ENCODE measurements around the gene XPO4. TPM values are rescaled to one million over a fixed set of nuclear protein-coding genes. Genes with fewer than 3 reads are reported as not detected.
"Not testable (repeated sequence)": the region's sequence is repeated elsewhere in the genome, so short reads cannot be mapped to it uniquely, and the experiment has no call there.

The XPO4 gene
- total and polyA plus RNA-seq, 9 donors = 4.3 to 20.6 (median 13.4) TPM

- Histone ChIP-seq H3K9me3 (no peaks in the 10 kb centered on the region), H3K36me3 (no peaks in the 10 kb centered on the region), H3K4me1 (ENCODE audit: insufficient read depth) (peaks cover 4% of the 10 kb centered on the region), H3K4me3 (no peak overlapping the region), H3K27ac (no peak overlapping the region), H3K27me3 (no peaks in the 10 kb centered on the region)
- DNase-seq = no peak
- TF ChIP-seq POLR2A (IDR thresholded peaks at IDR 0.05) = no peak
- TF ChIP-seq CTCF (IDR thresholded peaks at IDR 0.05) = no peak
- TF ChIP-seq EP300 (IDR thresholded peaks at IDR 0.05) = no peak
- intact Hi-C loops (cut with DNase I) = no loop called here
- 94 to 97% (median 95%) methylated on average over 3 of the region's 3 CpGs for WGBS, 3 donors
Measured at GRCh38 chr13:20867408-20867807, 35.1 kb downstream of the XPO4 start.

- H3K9me3 ChIP-seq; H3K36me3 ChIP-seq; intact Hi-C loops (cut with DNase I); H3K4me3 ChIP-seq; DNase-seq; H3K4me1 ChIP-seq (ENCODE audit: insufficient read depth); H3K27me3 ChIP-seq; H3K27ac ChIP-seq: not testable (repeated sequence)
- 96 to 98% (median 98%) methylated on average over 6 of the region's 6 CpGs for WGBS, 3 donors
Measured at GRCh38 chr13:20861666-20862065, 40.9 kb downstream of the XPO4 start.

- Histone ChIP-seq H3K36me3 (no peaks in the 10 kb centered on the region), H3K4me1 (ENCODE audit: insufficient read depth) (no peaks in the 10 kb centered on the region), H3K27me3 (no peaks in the 10 kb centered on the region), H3K9me3 (no peaks in the 10 kb centered on the region), H3K4me3 (no peak overlapping the region), H3K27ac (no peak overlapping the region)
- DNase-seq = no peak
- intact Hi-C loops (cut with DNase I) = no loop called here
- TF ChIP-seq POLR2A (IDR thresholded peaks at IDR 0.05) (no peak), CTCF (IDR thresholded peaks at IDR 0.05) (no peak), EP300 (IDR thresholded peaks at IDR 0.05) (no peak)
Measured at GRCh38 chr13:20860844-20861243, 41.7 kb downstream of the XPO4 start.

GRCh38 chr13:20856650-20857049 lies 45.9 kb downstream of the XPO4 start:
- intact Hi-C loops (cut with DNase I) = no loop called here
- no peaks in the 10 kb centered on the region for H3K36me3 ChIP-seq
- H3K9me3 ChIP-seq = no peaks in the 10 kb centered on the region
- no peak for DNase-seq
- H3K4me1 ChIP-seq (ENCODE audit: insufficient read depth) = no peaks in the 10 kb centered on the region
- H3K4me3 ChIP-seq = no peak overlapping the region
- H3K27ac ChIP-seq = no peak overlapping the region
- TF ChIP-seq POLR2A (IDR thresholded peaks at IDR 0.05) = no peak
- no peak for TF ChIP-seq CTCF (IDR thresholded peaks at IDR 0.05)
- TF ChIP-seq EP300 (IDR thresholded peaks at IDR 0.05) = no peak
- no peaks in the 10 kb centered on the region for H3K27me3 ChIP-seq
- 93 to 95% (median 95%) methylated on average over 5 of the region's 5 CpGs for WGBS, 3 donors

- Histone ChIP-seq H3K9me3 (no peaks in the 10 kb centered on the region), H3K36me3 (no peaks in the 10 kb centered on the region), H3K4me3 (no peak overlapping the region), H3K27me3 (no peaks in the 10 kb centered on the region), H3K27ac (no peak overlapping the region), H3K4me1 (ENCODE audit: insufficient read depth) (peaks cover 1% of the 10 kb centered on the region)
- WGBS, 3 donors = 96 to 97% (median 96%) methylated on average over 4 of the region's 4 CpGs
- intact Hi-C loops (cut with DNase I) = no loop called here
- TF ChIP-seq EP300 (IDR thresholded peaks at IDR 0.05) (no peak), CTCF (IDR thresholded peaks at IDR 0.05) (no peak), POLR2A (IDR thresholded peaks at IDR 0.05) (no peak)
- no peak for DNase-seq
Measured at GRCh38 chr13:20851844-20852402, 50.6 kb downstream of the XPO4 start.

Measured in ovary (tissue), 9 donors.